ENCODE results near the gene UGT8.

DNA sequence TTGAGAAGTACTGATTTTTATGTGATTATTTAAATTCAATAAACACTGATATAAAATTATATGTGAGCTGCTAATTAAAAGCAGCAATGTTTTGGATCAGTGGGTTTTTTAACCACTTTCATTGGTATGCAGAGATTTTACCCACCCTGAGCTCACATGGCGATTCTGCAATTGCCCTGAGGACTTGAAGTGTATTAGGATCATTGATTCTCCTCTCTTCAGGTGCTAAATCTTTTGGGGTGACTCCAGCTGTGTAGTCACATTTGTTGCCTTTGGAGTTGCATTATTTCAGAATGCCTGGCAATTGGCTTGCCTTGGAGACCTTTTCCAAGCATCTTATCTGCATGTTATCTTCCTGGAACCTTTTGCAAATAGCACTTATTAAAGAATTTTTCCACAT lies 51.3 kb downstream of the UGT8 start:
- TF ChIP-seq CTCF (IDR thresholded peaks at IDR 0.05) (no peak), ZFX (IDR thresholded peaks at IDR 0.05; ENCODE audit: borderline replicate concordance) (no peak)
